ENCODE measurements around the gene WDFY3. TPM values are rescaled to one million over a fixed set of nuclear protein-coding genes. Genes with fewer than 3 reads are reported as not detected.

The WDFY3 gene
- total RNA-seq, 1 donor from 2014 or later, result 89.5 TPM

DNA sequence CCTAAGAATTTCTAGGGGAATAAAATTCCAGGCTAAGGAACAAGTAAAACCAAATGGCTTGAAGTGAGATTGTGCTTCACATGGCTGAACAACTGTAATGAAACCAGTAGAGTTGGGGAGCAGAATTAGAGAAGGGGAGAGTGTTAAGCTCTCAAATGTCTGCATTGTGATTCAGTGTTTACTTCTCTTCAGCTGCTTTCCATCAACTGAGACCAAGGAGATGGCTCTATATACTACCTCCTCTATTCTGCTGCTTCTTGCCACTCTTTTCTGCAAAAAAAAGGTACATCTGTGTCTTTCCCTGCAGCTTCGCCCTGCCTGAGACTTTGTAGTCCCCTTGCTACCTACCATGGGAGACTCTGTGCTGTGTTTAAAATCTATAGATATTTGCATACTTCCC lies 73.5 kb downstream of the WDFY3 start:
- H3K27me3 ChIP-seq (ENCODE audit: insufficient read depth, low read length), result no peaks in the 10 kb centered on the region
- H3K27me3 Mint-ChIP-seq (ENCODE audit: low read depth, unreplicated experiment), result no peaks in the 10 kb centered on the region
- TF ChIP-seq EZH2 (IDR thresholded peaks at IDR 0.05; ENCODE audit: insufficient read depth, low read length), result no peak
- TF ChIP-seq, protein P1, sequence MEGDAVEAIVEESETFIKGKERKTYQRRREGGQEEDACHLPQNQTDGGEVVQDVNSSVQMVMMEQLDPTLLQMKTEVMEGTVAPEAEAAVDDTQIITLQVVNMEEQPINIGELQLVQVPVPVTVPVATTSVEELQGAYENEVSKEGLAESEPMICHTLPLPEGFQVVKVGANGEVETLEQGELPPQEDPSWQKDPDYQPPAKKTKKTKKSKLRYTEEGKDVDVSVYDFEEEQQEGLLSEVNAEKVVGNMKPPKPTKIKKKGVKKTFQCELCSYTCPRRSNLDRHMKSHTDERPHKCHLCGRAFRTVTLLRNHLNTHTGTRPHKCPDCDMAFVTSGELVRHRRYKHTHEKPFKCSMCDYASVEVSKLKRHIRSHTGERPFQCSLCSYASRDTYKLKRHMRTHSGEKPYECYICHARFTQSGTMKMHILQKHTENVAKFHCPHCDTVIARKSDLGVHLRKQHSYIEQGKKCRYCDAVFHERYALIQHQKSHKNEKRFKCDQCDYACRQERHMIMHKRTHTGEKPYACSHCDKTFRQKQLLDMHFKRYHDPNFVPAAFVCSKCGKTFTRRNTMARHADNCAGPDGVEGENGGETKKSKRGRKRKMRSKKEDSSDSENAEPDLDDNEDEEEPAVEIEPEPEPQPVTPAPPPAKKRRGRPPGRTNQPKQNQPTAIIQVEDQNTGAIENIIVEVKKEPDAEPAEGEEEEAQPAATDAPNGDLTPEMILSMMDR (IDR thresholded peaks at IDR 0.05; ENCODE audit: insufficient read depth, low read depth, low read length), result no peak
- H3K36me3 ChIP-seq (ENCODE audit: insufficient read depth, low read length), result peaks cover 2% of the 10 kb centered on the region
- no peak for FAIRE-seq
- H3K4me1 ChIP-seq (ENCODE audit: insufficient read depth, low read length), result no peaks in the 10 kb centered on the region
- H3K4me2 ChIP-seq (ENCODE audit: low read length), result no peak overlapping the region
- H4K20me1 ChIP-seq (ENCODE audit: insufficient read depth, low read length), result peaks cover 13% of the 10 kb centered on the region
- no peak overlapping the region for H3K4me3 Mint-ChIP-seq (ENCODE audit: unreplicated experiment)
- no peak for DNase-seq (ENCODE audit: low read depth)
- peaks cover 27% of the 10 kb centered on the region for H3K79me2 ChIP-seq (ENCODE audit: insufficient read depth, low read length)
- no peaks in the 10 kb centered on the region for H3K9me3 ChIP-seq (ENCODE audit: insufficient read depth, low read depth, low read length)
- H3K4me1 Mint-ChIP-seq (ENCODE audit: low read depth, unreplicated experiment), result peaks cover 7% of the 10 kb centered on the region
- no peak overlapping the region for H3K4me3 ChIP-seq (ENCODE audit: insufficient read depth, low read depth, low read length)
- H3K27ac ChIP-seq (ENCODE audit: low read depth, low read length), result no peak overlapping the region
- no peak overlapping the region for H3K9ac ChIP-seq (ENCODE audit: low read length)
- H3K36me3 Mint-ChIP-seq (ENCODE audit: low read depth, unreplicated experiment), result no peaks in the 10 kb centered on the region
- H3K27ac Mint-ChIP-seq (ENCODE audit: unreplicated experiment), result no peak overlapping the region
- H3K9me3 Mint-ChIP-seq (ENCODE audit: unreplicated experiment), result no peaks in the 10 kb centered on the region
- H2AFZ ChIP-seq (ENCODE audit: low read depth, low read length), result no peak overlapping the region

DNA sequence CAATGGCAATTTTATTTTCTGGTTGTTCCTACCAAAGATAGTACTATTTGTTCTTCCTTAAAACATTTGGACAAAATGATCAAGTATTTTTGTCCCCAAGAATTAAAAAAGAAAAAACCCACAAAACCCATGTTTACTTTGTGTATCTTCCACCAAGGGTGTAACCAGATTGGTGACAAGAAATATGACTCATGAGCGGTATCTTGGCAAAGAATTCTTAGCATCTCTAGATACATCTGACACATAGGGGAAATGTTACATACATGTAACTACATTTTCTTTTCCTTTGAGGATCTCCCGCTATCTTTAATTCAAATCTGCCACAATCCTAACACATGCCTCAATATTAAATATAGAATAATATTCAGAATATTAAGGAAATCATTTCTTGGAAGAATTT lies 78.7 kb downstream of the WDFY3 start:
- TF ChIP-seq, protein P1 (IDR thresholded peaks at IDR 0.05; ENCODE audit: insufficient read depth, low read depth, low read length), result no peak
- no peak for TF ChIP-seq EZH2 (IDR thresholded peaks at IDR 0.05; ENCODE audit: insufficient read depth, low read length)
- H2AFZ ChIP-seq (ENCODE audit: low read depth, low read length), result no peak overlapping the region
- H3K9me3 Mint-ChIP-seq (ENCODE audit: unreplicated experiment), result no peaks in the 10 kb centered on the region
- H4K20me1 ChIP-seq (ENCODE audit: insufficient read depth, low read length), result peaks cover 8% of the 10 kb centered on the region
- H3K4me1 Mint-ChIP-seq (ENCODE audit: low read depth, unreplicated experiment), result peaks cover 5% of the 10 kb centered on the region
- no peak overlapping the region for H3K4me3 ChIP-seq (ENCODE audit: insufficient read depth, low read depth, low read length)
- peaks cover 2% of the 10 kb centered on the region for H3K36me3 Mint-ChIP-seq (ENCODE audit: low read depth, unreplicated experiment)
- no peak overlapping the region for H3K4me3 Mint-ChIP-seq (ENCODE audit: unreplicated experiment)
- no peaks in the 10 kb centered on the region for H3K9me3 ChIP-seq (ENCODE audit: insufficient read depth, low read depth, low read length)
- FAIRE-seq (peak; percentile 59), DNase-seq (ENCODE audit: low read depth) (peak; percentile 65)
- no peaks in the 10 kb centered on the region for H3K27me3 Mint-ChIP-seq (ENCODE audit: low read depth, unreplicated experiment)
- H3K79me2 ChIP-seq (ENCODE audit: insufficient read depth, low read length), result peaks cover 22% of the 10 kb centered on the region
- no peak overlapping the region for H3K9ac ChIP-seq (ENCODE audit: low read length)
- H3K4me1 ChIP-seq (ENCODE audit: insufficient read depth, low read length), result peaks cover 7% of the 10 kb centered on the region
- no peak overlapping the region for H3K27ac Mint-ChIP-seq (ENCODE audit: unreplicated experiment)
- H3K4me2 ChIP-seq (ENCODE audit: low read length), result no peak overlapping the region
- H3K27ac ChIP-seq (ENCODE audit: low read depth, low read length), result no peak overlapping the region
- H3K27me3 ChIP-seq (ENCODE audit: insufficient read depth, low read length), result no peaks in the 10 kb centered on the region
- no peaks in the 10 kb centered on the region for H3K36me3 ChIP-seq (ENCODE audit: insufficient read depth, low read length)

DNA sequence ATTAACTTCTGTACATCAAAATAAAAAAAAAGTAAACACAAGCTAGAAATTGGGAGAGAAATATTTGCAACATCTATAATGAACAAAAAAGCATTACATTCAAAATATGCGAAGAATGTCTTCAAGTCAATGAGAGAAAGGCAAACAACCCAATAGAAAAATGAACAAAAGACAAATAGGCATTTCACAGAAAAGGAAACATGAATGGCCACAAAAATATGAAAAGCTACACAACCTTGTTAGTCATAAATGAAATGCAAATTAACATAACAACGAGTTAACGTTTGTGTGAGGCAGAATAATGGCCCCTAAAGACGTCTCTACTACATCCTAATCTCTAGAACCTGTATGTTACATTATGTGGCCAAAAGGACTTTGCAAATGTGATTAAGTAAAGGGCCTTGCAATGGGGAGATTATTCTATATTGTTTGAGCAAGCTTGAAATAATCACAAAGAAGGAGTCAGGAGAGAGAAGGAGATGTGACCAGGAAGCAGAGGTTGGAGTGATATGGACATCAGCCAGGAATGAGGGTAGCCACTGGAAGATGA lies 86.8 kb downstream of the WDFY3 start:
- Histone ChIP-seq H3K4me3 (ENCODE audit: insufficient read depth, low read depth, low read length) (no peak overlapping the region), H2AFZ (ENCODE audit: low read depth, low read length) (peak overlapping the region; percentile 19), H3K4me1 (ENCODE audit: insufficient read depth, low read length) (peaks cover 35% of the 10 kb centered on the region), H3K79me2 (ENCODE audit: insufficient read depth, low read length) (peaks cover 8% of the 10 kb centered on the region), H4K20me1 (ENCODE audit: insufficient read depth, low read length) (no peaks in the 10 kb centered on the region), H3K9me3 (ENCODE audit: insufficient read depth, low read depth, low read length) (no peaks in the 10 kb centered on the region), H3K27ac (ENCODE audit: low read depth, low read length) (peak overlapping the region; percentile 80), H3K36me3 (ENCODE audit: insufficient read depth, low read length) (no peaks in the 10 kb centered on the region), H3K9ac (ENCODE audit: low read length) (peak overlapping the region; percentile 29), H3K27me3 (ENCODE audit: insufficient read depth, low read length) (no peaks in the 10 kb centered on the region), H3K4me2 (ENCODE audit: low read length) (peak overlapping the region; percentile 69)
- DNase-seq (ENCODE audit: low read depth) (peak; percentile 67), FAIRE-seq (peak; percentile 55)
- TF ChIP-seq EZH2 (IDR thresholded peaks at IDR 0.05; ENCODE audit: insufficient read depth, low read length), result no peak
- TF ChIP-seq, protein P1 (IDR thresholded peaks at IDR 0.05; ENCODE audit: insufficient read depth, low read depth, low read length), result no peak
- Mint-ChIP-seq H3K27ac (ENCODE audit: unreplicated experiment) (peak overlapping the region; percentile 72), H3K9me3 (ENCODE audit: unreplicated experiment) (no peaks in the 10 kb centered on the region), H3K4me1 (ENCODE audit: low read depth, unreplicated experiment) (peaks cover 38% of the 10 kb centered on the region), H3K4me3 (ENCODE audit: unreplicated experiment) (no peak overlapping the region), H3K36me3 (ENCODE audit: low read depth, unreplicated experiment) (peaks cover 3% of the 10 kb centered on the region), H3K27me3 (ENCODE audit: low read depth, unreplicated experiment) (no peaks in the 10 kb centered on the region)
